HG03045 (cell line): ENCODE data around the gene RAB3GAP2.
"Not testable (repeated sequence)": the region's sequence is repeated elsewhere in the genome, so short reads cannot be mapped to it uniquely, and the experiment has no call there.

Source experiments
- ATAC-seq: cut with Tn5 transposase; IDR thresholded peaks from one replicate; pipeline ENCODE4 v1.9.1; 2021; ENCODE audit warnings: mild to moderate bottlenecking, moderate library complexity; ENCODE audit not compliant: unreplicated experiment

RAB3GAP2 gene

GRCh38 chr1:220239966-220240365 lies 32.3 kb downstream of the RAB3GAP2 start:
- ATAC-seq: no peak

GRCh38 chr1:220239213-220239612 lies 33.0 kb downstream of the RAB3GAP2 start:
- ATAC-seq: no peak

DNA sequence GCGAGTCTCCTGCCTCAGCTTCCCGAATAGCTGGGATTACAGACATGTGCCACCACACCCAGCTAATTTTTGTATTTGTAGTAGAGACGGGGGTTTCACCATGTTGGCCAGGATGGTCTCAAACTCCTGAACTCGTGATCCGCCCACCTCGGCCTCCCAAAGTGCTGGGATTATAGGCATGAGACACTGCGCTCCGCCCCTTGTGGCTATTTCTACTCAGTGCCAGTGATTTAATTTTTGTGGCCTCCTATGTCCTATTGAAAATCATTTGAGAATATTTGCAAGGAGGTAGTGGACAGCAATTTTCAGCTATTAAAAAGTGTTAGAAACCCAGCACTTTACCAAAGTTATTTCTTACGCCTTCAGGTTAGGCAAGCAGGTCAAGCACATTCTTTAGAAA lies 36.0 kb downstream of the RAB3GAP2 start:
- not testable (repeated sequence) for ATAC-seq

GRCh38 chr1:220235462-220235861 lies 36.8 kb downstream of the RAB3GAP2 start:
- no peak for ATAC-seq

GRCh38 chr1:220233927-220234326 lies 38.3 kb downstream of the RAB3GAP2 start:
- ATAC-seq: no peak

DNA sequence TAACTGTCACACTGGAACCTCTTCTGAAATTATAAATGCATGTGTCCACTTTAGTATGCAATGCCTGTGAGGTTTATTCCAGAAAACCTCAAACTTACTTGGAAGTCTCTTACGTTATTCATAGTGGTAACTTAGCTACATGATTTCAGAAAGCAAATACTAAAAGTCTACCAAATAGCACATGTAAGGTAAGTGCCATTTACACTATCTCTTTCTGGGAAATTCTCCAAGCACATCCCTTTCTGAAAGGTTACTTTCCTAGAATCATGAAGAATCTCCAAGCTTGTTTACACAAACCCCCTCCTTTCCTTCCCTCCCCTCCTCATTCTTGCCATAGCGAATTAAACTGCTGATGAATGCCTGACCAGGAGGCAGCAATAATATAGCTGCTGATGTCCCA lies 42.5 kb downstream of the RAB3GAP2 start:
- no peak for ATAC-seq

GRCh38 chr1:220227393-220227792 lies 44.9 kb downstream of the RAB3GAP2 start:
- ATAC-seq: no peak

DNA sequence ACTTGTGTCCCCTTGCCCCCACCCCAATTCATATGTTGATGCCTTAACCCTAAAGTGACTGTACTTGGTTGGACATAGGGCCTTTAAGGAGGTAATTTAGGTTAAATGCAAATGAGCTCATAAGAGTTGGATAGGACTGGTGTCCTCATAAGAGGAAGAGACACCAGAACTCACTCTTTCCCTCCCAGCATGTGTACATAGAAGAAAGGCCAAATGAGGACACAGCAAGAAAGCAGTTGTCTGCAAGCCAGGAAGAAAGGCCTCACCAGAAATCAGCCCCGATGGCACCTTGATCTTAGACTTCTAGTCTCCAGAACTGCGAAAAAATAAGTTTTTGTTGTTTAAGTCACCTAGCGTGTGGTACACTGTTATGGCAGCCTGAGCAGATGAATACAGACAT lies 45.5 kb downstream of the RAB3GAP2 start:
- no peak for ATAC-seq

- ATAC-seq: no peak
Measured at GRCh38 chr1:220225957-220226356, 46.3 kb downstream of the RAB3GAP2 start.

- no peak for ATAC-seq
Measured at GRCh38 chr1:220224611-220225124, 47.6 kb downstream of the RAB3GAP2 start.

DNA sequence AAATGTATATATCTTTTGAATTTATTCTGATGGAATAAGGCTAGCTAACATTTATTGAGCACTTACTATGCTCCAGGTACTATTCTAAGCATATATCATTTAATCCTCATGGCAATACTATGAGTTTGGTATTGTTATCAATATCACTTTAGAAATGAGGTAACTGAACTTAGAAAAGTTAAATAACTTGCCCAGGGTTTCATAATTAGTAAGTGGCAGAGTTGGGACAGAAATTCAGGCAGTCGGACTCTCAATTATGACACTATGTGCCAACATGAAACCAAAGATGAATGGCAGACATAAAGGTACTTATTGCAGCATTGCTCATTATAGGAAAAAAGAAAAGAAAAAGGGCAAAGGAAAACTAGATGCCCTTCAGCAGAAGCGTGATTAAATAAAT lies 48.2 kb downstream of the RAB3GAP2 start:
- no peak for ATAC-seq

- no peak for ATAC-seq
Measured at GRCh38 chr1:220222939-220223338, 49.3 kb downstream of the RAB3GAP2 start.

DNA sequence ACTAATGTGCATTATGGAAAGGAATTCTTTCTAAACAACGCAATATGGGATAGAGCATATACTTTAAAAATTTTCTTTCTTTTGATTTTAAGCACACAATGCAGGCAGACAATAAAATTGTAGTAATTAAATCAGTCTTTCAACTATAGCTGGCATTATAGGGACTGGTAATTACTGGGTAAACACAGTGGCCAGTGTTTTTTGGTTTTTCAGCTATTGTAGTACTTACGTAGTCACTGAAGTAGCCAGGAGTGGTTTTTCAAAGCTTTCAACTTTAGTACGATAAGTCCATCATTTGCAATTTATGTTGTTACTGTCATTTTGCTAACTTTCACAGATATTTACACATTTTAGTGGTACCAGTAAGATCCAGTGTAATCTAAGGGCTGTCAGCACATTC lies 50.6 kb downstream of the RAB3GAP2 start:
- no peak for ATAC-seq

DNA sequence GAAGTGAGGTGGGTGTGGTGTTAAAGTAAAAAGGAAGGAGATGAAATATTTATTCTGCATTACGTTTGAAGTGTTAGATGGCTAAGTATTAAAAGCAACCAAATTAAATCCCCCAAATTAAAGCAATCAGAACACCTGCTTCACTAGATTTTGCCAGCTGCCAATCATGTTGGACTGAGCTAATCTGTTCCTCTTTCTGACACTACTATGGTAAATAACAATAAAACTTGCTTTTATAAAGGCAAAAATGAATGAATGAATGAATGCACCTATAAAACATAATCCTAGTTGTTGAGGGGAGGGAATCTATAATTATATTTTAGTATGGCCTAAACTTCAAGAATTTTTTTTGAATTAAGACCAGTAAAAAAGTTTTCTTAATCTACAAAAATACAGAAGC lies 51.0 kb downstream of the RAB3GAP2 start:
- no peak for ATAC-seq

DNA sequence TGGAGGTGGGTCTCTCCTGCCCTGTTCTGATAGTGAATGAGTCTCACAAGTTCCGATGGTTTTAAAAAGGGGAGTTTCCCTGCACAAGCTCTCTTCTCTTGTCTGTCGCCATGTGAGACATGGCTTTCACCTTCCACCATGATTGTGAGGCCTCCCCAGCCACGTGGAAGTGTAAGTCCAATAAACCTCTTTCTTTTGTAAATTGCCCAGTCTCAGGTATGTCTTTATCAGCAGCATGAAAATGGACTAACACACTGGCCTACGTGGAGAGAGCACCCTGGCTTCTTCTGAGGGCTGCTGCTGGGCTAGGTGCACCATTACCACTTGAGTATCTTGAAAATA lies 51.6 kb downstream of the RAB3GAP2 start:
- ATAC-seq: peak; percentile 23

GRCh38 chr1:220219865-220220698 lies 52.2 kb downstream of the RAB3GAP2 start:
- peak; percentile 74 for ATAC-seq

DNA sequence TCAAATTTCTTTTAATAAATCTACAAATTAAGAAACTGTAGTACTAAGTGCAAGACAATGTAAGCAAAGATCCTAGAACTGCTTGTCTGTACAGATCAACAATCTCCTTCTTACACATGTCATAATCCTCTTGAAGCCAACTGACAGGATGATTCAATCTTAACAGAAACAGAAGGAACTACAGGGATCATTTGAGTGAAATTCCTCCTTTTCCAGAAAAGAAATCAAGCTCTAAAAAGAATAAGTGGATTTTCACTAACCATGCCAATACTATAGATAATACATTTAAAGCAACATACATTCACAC lies 53.2 kb downstream of the RAB3GAP2 start:
- no peak for ATAC-seq

- ATAC-seq: peak; percentile 35
Measured at GRCh38 chr1:220218397-220219135, 53.7 kb downstream of the RAB3GAP2 start.

GRCh38 chr1:220217383-220217988 lies 54.8 kb downstream of the RAB3GAP2 start:
- ATAC-seq: no peak

GRCh38 chr1:220213382-220213983 lies 58.8 kb downstream of the RAB3GAP2 start:
- ATAC-seq: no peak

GRCh38 chr1:220207411-220207810 lies 64.8 kb downstream of the RAB3GAP2 start:
- ATAC-seq: no peak
